Endothelial cell (in vitro differentiated cells): ENCODE data around the gene DDHD1. TPM values are rescaled to one million over a fixed set of nuclear protein-coding genes. Genes with fewer than 3 reads are reported as not detected.
A peak's percentile ranks its signal among the peaks of the same experiment; 100 is the strongest.
"Not testable (repeated sequence)": the region's sequence is repeated elsewhere in the genome, so short reads cannot be mapped to it uniquely, and the experiment has no call there.

Experiments
- DNase-seq: peaks from one replicate; pipeline ENCODE4 v3.0.0; 2021; ENCODE audit warnings: low spot score
- H3K27ac Mint-ChIP-seq: one replicate; pipeline ENCODE4 v1.8.0; 2021; ENCODE audit warnings: mixed read lengths, inconsistent platforms; ENCODE audit not compliant: unreplicated experiment
- H3K27me3 Mint-ChIP-seq: one replicate; pipeline ENCODE4 v1.8.0; 2021; ENCODE audit warnings: mild to moderate bottlenecking, moderate library complexity, mixed read lengths, inconsistent platforms; ENCODE audit not compliant: unreplicated experiment
- H3K36me3 Mint-ChIP-seq: one replicate; pipeline ENCODE4 v1.8.0; 2021; ENCODE audit warnings: mild to moderate bottlenecking, low read depth, mixed read lengths, inconsistent platforms; ENCODE audit not compliant: unreplicated experiment
- H3K4me1 Mint-ChIP-seq: one replicate; pipeline ENCODE4 v1.8.0; 2021; ENCODE audit warnings: mild to moderate bottlenecking, mixed read lengths, inconsistent platforms; ENCODE audit not compliant: unreplicated experiment
- H3K4me3 Mint-ChIP-seq: one replicate; pipeline ENCODE4 v1.8.0; 2021; ENCODE audit warnings: mild to moderate bottlenecking, mixed read lengths, inconsistent platforms; ENCODE audit not compliant: unreplicated experiment
- H3K9me3 Mint-ChIP-seq: one replicate; pipeline ENCODE4 v1.8.0; 2021; ENCODE audit warnings: mixed read lengths, inconsistent platforms; ENCODE audit not compliant: unreplicated experiment
- CTCF ChIP-seq: fragments of 200-600 bp; sonication (generic); IDR thresholded peaks from one replicate; pipeline ENCODE4 v1.5.0; 2021; ENCODE audit warnings: antibody characterized with exemption; ENCODE audit not compliant: unreplicated experiment
- total RNA-seq: library from RNA; stranded (reverse); fragmentation: NEBNext Ultra II Directional; extraction: Animal tissue kit (Norgen Biotek cat#: 25700); gene quantifications from one replicate; pipeline ENCODE4 v1.2.1, GENCODE V29; 2021; ENCODE audit not compliant: unreplicated experiment

DDHD1 gene
- total RNA-seq, 1 donor from 2014 or later: 4.1 TPM

- Mint-ChIP-seq H3K4me1 (peaks cover 2% of the 10 kb centered on the region), H3K36me3 (no peaks in the 10 kb centered on the region), H3K27ac (no peak overlapping the region), H3K27me3 (no peaks in the 10 kb centered on the region), H3K9me3 (no peaks in the 10 kb centered on the region), H3K4me3 (no peak overlapping the region)
- DNase-seq: no peak
- peak; percentile 23 for TF ChIP-seq CTCF
Observed at GRCh38 chr14:53180272-53181221, 27.4 kb upstream of the DDHD1 start.

- not testable (repeated sequence) for DNase-seq, H3K36me3 Mint-ChIP-seq, H3K27me3 Mint-ChIP-seq, H3K27ac Mint-ChIP-seq, H3K4me3 Mint-ChIP-seq, H3K9me3 Mint-ChIP-seq, H3K4me1 Mint-ChIP-seq
Observed at GRCh38 chr14:53179486-53180005, 26.4 kb upstream of the DDHD1 start.

- H3K9me3 Mint-ChIP-seq: no peaks in the 10 kb centered on the region
- no peak for DNase-seq
- no peak overlapping the region for H3K4me3 Mint-ChIP-seq
- no peaks in the 10 kb centered on the region for H3K27me3 Mint-ChIP-seq
- H3K27ac Mint-ChIP-seq: no peak overlapping the region
- TF ChIP-seq CTCF: no peak
- H3K4me1 Mint-ChIP-seq: peaks cover 2% of the 10 kb centered on the region
- no peaks in the 10 kb centered on the region for H3K36me3 Mint-ChIP-seq
Observed at GRCh38 chr14:53175375-53175774, 22.3 kb upstream of the DDHD1 start.

GRCh38 chr14:53174918-53175317, 21.8 kb upstream of the DDHD1 start:
- Mint-ChIP-seq H3K9me3 (no peaks in the 10 kb centered on the region), H3K4me1 (peaks cover 2% of the 10 kb centered on the region), H3K27ac (no peak overlapping the region), H3K27me3 (no peaks in the 10 kb centered on the region), H3K36me3 (no peaks in the 10 kb centered on the region), H3K4me3 (no peak overlapping the region)
- no peak for TF ChIP-seq CTCF
- DNase-seq: no peak

GRCh38 chr14:53168786-53169185, 15.7 kb upstream of the DDHD1 start:
- Mint-ChIP-seq H3K4me3 (no peak overlapping the region), H3K9me3 (no peaks in the 10 kb centered on the region), H3K4me1 (no peaks in the 10 kb centered on the region), H3K36me3 (no peaks in the 10 kb centered on the region), H3K27ac (no peak overlapping the region), H3K27me3 (no peaks in the 10 kb centered on the region)
- DNase-seq: no peak
- no peak for TF ChIP-seq CTCF
